Stimulated activated naive CD8-positive, alpha-beta T cell treated with anti-CD3 and anti-CD28 coated beads, Interleukin-15, Interleukin-2, amounts not matched to agents 100 U/mL and 50 U/mL, for 24 hours (primary cell): ENCODE measurements around the gene NPHS1.

Source experiments
- ATAC-seq: fragments of 150-1000 bp; cut with Tn5 transposase; one replicate; pipeline ENCODE4 v1.10.0; 2021
- DNase-seq: peaks from one replicate; pipeline ENCODE4 v3.0.0; 2021

Gene NPHS1

DNA sequence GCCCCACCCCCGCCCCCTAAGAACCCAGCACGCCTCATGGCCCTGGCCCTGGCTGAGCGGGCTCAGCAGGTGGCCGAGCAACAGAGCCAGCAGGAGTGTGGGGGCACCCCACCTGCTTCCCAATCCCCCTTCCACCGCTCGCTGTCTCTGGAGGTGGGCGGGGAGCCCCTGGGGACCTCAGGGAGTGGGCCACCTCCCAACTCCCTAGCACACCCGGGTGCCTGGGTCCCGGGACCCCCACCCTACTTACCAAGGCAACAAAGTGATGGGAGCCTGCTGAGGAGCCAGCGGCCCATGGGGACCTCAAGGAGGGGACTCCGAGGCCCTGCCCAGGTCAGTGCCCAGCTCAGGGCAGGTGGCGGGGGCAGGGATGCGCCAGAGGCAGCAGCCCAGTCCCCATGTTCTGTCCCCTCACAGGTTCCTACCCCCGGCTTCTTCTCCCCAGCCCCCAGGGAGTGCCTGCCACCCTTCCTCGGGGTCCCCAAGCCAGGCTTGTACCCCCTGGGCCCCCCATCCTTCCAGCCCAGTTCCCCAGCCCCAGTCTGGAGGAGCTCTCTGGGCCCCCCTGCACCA is 65.0 kb downstream of the NPHS1 start:
- DNase-seq (no peak), ATAC-seq (no peak)

DNA sequence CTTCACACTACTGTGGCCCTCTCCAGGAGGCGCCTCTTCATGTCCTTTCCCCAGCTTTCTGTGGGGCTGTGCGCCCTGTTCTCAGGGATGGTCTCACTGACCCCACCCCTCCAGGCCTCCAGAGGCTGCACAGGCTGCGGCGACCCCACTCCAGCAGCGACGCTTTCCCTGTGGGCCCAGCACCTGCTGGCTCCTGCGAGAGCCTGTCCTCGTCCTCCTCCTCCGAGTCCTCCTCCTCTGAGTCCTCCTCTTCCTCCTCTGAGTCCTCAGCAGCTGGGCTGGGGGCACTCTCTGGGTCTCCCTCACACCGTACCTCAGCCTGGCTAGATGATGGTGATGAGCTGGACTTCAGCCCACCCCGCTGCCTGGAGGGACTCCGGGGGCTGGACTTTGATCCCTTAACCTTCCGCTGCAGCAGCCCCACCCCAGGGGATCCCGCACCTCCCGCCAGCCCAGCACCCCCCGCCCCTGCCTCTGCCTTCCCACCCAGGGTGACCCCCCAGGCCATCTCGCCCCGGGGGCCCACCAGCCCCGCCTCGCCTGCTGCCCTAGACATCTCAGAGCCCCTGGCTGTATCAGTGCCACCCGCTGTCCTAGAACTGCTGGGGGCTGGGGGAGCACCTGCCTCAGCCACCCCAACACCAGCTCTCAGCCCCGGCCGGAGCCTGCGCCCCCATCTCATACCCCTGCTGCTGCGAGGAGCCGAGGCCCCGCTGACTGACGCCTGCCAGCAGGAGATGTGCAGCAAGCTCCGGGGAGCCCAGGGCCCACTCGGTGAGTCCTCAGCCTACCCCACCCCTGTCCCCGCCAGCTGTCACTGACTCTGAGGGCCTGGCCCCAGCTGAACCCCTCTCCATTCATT is 65.8 kb downstream of the NPHS1 start:
- ATAC-seq, result no peak
- no peak for DNase-seq

DNA sequence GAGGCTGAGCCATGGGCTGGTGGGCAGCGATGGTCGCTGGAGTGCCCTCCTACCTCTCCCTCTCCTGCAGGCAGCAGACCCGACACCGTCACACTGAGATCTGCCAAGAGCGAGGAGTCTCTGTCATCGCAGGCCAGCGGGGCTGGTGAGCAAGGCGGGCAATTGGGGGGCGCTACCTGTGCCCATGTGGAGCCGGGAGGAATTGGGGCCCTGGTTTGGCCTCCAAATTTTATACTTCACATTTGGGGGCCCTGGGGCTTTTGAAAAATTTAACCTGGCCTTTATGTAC is 67.0 kb downstream of the NPHS1 start:
- DNase-seq, result no peak
- no peak for ATAC-seq

DNA sequence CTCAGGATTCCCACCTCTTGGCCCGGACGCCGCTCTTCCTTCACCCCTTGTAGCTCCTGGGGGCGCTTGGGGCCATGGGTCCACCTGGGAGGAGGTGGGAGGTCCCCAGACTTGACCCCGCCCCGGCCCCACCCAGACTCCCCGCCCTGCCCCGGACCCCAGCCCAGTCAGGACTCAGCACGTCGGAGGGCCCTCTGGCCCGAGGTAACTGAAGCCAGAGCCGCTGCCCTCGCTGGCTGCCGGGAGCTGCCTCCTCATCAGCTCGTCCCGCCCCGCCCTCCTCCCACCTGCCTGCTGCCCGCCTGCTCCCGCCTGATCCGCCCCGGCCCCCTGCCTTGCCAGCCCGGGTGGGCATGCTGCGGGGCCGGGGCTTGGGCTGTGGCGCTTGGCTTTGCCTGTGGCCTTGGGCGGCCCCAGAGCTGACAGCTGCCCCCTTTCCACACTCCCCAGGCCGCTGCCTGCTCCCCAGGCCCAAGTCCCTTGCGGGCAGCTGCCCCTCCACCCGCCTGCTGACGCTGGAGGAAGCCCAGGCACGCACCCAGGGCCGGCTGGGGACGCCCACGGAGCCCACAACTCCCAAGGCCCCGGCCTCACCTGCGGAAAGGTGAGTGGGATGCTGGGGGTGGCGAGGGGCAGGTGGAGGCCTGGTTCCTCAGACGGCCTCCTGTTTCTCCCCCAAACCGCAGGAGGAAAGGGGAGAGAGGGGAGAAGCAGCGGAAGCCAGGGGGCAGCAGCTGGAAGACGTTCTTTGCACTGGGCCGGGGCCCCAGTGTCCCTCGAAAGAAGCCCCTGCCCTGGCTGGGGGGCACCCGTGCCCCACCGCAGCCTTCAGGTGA is 67.6 kb downstream of the NPHS1 start:
- no peak for DNase-seq
- no peak for ATAC-seq

DNA sequence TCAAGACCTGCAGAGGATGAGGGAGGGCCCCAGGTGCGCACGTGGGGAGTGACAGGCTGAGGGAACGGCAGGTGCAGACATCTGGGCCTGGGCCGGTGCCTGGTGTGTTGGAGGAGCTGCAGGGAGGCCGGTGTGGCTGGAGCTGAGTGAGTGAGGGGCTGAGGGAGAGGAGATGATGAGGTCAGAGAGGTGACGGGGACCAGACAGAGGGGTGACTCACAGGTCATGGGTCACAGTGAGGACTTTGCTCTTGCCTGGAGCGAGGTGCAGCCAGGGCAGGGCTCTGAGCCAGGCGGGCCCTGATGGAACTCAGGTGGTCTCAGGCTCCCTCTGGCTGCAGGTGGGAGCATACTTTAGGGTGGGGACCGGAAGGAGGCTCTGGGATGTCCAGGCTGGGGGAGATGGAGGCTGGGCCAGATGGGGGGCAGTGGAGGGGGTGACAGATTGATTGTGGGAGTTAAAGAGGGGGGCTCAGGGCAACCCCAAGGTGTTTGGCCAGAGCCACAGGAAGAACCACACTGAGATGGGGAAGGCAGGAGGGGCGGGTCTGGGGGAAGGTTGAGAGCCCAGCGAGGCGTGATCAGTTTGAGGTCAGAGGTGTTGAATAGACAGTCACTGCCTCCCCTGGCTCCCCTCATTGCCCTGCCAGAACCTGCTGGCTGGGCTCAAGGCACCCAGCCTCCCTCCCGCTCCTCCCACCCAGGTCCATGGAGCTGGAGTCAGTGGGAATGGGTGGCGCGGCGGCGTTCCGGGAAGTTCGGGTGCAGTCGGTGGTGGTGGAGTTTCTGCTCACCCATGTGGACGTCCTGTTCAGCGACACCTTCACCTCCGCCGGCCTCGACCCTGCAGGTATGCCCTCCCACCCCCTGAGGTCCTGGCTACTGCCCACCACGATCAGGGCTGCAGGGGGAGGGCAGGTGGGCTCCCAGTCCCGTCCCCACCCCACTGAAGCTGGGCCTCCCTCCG is 68.6 kb downstream of the NPHS1 start:
- no peak for ATAC-seq
- DNase-seq, result no peak

DNA sequence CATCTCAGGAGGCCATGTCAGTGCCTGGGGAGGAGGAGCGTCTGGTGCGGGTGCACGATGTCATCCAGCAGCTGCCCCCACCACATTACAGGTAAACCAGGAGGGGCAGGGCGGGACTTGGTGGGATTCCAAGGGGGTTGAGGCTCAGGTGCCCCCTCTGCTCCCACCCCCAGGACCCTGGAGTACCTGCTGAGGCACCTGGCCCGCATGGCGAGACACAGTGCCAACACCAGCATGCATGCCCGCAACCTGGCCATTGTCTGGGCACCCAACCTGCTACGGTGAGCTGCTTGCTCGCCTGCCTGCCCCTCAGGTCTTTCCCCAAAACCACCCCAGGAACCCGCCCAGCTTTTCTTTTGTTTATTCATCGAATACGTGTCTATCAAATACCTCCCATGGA is 69.7 kb downstream of the NPHS1 start:
- ATAC-seq (no peak), DNase-seq (no peak)

DNA sequence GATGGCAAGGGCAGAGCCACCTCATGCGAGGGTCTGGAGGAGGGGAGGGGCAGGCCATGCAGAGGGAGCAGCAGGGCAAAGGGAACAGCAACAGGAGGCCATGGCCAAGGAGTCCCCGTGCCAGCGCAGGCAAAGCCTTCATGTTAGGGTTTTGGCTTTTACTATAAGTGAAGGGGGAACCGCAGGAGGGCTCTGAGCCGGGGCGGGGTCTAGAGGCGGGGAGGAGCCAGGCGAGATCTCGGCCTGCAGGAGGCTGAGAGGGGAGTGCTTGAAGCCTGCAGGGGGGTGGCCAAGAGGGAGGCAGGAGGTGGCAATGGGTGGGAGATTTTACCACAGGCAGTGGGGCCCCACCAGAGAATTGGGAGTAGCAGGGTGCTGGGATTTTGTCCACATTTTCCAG is 70.7 kb downstream of the NPHS1 start:
- ATAC-seq (no peak), DNase-seq (no peak)

DNA sequence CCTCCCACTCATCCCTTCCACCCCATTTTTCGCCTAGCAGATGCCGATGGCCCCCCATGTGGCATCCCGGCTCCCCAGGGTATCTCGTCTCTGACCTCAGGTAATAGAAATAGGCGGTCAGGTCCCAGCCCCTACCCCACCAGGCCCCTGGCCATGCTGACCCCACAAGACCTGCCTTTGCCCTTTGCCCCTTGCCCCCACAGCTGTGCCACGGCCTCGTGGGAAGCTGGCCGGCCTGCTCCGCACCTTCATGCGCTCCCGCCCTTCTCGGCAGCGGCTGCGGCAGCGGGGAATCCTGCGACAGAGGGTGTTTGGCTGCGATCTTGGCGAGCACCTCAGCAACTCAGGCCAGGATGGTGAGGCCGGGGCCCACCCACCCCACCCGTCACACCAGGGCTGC is 71.6 kb downstream of the NPHS1 start:
- DNase-seq (no peak), ATAC-seq (no peak)

DNA sequence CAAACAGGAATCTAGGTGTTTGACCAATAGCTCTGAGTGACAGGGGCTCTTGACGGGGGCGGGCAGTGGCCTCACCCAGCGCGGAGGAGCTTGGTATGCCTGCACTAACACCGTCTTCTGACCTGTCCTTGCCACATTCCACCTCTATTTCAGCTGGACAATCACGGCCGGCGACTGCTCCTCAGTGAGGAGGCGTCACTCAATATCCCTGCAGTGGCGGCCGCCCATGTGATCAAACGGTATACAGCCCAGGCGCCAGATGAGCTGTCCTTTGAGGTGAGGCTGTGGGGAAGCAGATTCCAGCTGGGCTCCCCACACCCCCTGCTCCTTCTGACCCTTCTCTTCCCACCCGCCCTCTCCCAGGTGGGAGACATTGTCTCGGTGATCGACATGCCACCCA is 72.2 kb downstream of the NPHS1 start:
- DNase-seq (no peak), ATAC-seq (no peak)

DNA sequence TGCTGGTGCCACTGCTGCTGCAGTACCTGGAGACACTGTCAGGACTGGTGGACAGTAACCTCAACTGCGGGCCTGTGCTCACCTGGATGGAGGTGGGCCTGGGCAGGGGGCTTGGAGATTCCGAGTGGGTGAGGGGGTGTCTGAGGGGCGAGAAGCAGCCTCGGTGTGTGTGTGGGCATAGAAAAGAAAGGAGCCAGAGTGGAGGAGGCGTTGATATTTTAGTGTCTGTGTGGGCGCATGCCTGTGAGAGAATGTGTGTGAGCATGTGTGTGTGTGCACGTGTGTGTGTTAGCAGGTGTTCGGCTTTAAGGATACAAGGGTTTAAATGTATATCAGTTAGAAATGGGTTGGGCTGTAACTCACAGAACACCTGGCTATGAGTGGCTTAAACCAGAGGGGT is 73.3 kb downstream of the NPHS1 start:
- DNase-seq (no peak), ATAC-seq (no peak)

DNA sequence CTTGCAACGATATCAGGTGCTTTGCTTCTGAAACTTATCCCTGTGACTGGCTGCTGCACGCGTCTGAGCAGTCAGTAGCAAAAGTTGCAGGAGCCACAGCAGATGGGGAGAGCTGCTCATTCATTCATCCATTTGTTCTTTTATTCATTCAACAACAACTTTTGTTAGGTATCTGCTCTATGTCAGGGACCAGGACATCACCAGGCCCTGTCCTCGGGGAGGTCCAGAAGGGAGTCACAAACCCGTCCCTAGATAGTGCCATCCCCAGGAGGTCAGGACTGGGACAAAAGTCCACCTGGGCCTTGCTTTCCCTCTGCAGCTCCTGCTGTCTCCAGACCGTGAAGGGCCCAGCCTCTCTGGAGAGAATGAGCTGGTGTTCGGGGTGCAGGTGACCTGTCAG is 74.3 kb downstream of the NPHS1 start:
- no peak for DNase-seq
- no peak for ATAC-seq

DNA sequence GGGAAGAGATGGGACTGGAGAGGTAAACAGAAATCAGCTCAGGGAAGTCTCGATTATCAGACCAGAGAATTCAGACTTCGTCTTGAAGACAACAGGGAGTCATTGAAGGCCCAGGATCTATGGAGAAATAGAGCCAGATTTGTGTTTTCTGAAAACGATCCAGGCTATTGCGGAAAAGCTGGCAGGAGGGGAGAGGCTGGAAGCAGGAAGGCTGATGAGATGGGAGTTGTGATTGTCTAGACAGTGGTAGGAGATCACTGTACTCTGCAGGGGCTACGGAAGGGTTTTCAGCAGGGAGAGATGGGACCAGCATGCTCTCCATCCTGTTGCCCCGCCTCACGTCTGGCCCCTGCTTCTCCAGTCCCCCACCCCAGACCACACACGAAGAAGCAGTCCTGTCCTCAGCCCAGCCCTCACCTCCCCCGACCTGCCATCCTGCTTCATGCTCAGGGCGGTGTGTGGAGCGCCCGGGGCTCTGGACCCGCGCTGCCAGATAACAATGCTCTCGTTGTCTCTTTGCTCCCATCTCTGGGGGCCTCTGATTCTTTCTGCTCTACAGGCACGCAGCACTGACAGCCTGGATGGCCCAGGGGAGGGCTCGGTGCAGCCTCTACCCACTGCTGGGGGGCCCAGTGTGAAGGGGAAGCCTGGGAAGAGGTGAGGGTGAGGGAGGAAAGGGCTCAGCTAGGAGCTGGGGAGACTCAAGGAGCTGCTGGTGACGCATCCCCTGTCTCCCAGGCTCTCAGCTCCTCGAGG is 75.0 kb downstream of the NPHS1 start:
- DNase-seq (no peak), ATAC-seq (no peak)

DNA sequence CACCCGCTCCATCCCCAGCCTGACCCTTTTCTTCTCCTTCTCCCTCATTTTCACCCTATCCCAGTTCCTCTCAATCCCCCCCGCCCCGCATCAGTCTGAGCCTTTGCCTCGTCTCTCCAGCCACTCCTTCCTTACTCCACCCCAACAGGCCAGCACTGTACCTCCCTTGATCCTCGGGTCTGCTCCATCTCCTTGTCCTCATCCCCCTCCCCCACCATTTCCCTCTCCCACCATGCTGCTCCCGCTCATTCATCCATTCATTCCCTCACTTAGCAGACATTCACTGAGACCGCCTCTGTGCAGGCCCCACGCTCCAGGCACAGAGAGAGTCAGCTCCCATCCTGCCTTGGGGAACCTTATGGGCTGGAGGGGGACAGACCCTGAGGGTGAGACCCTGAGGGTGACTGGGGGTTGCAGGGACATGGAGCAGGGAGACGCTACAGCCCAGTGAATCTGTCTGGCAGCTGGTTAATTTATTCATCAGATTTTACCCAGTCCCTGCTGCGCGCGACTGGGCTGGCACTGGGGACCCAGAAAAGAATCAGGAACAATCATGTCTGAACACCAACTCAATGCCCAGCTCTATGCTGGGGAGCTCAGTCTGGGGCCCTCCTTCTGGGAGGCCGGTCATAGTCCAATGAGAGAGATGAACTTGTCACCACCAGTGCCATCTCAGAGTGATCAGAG is 76.1 kb downstream of the NPHS1 start:
- DNase-seq (no peak), ATAC-seq (no peak)
